GM18861 (cell line): ENCODE measurements around the gene DENND1A.

ENCODE experiments used
- ATAC-seq: cut with Tn5 transposase; IDR thresholded peaks from one replicate; pipeline ENCODE4 v1.9.1; 2021; ENCODE audit not compliant: unreplicated experiment

The DENND1A gene

GRCh38 chr9:123422635-123423310 is 507.2 kb downstream of the DENND1A start:
- no peak for ATAC-seq

- no peak for ATAC-seq
These were observed 508.0 kb downstream of the DENND1A start for GRCh38 chr9:123421801-123422455.

- no peak for ATAC-seq
These were observed 508.7 kb downstream of the DENND1A start for GRCh38 chr9:123421186-123421585.

GRCh38 chr9:123420592-123421111 is 509.3 kb downstream of the DENND1A start:
- ATAC-seq, result no peak

- no peak for ATAC-seq
These were observed 510.0 kb downstream of the DENND1A start for GRCh38 chr9:123419721-123420591.

GRCh38 chr9:123419091-123419490 is 510.8 kb downstream of the DENND1A start:
- no peak for ATAC-seq

GRCh38 chr9:123418506-123418905 is 511.4 kb downstream of the DENND1A start:
- ATAC-seq, result no peak

GRCh38 chr9:123418052-123418430 is 511.9 kb downstream of the DENND1A start:
- ATAC-seq, result no peak

- ATAC-seq, result no peak
These were observed 512.5 kb downstream of the DENND1A start for GRCh38 chr9:123417289-123418051.

- ATAC-seq, result no peak
These were observed 513.8 kb downstream of the DENND1A start for GRCh38 chr9:123416176-123416575.

- ATAC-seq, result no peak
These were observed 514.7 kb downstream of the DENND1A start for GRCh38 chr9:123414936-123415930.

GRCh38 chr9:123414204-123414603 is 515.7 kb downstream of the DENND1A start:
- ATAC-seq, result no peak

- no peak for ATAC-seq
These were observed 517.6 kb downstream of the DENND1A start for GRCh38 chr9:123412171-123412820.

- no peak for ATAC-seq
These were observed 518.3 kb downstream of the DENND1A start for GRCh38 chr9:123411636-123412035.

- no peak for ATAC-seq
These were observed 518.7 kb downstream of the DENND1A start for GRCh38 chr9:123411191-123411590.

GRCh38 chr9:123410281-123410910 is 519.5 kb downstream of the DENND1A start:
- ATAC-seq, result no peak

GRCh38 chr9:123408313-123409262 is 521.3 kb downstream of the DENND1A start:
- ATAC-seq, result no peak
